GM12878 (cell line): ENCODE measurements around the gene OIT3. TPM values are rescaled to one million over a fixed set of nuclear protein-coding genes. Genes with fewer than 3 reads are reported as not detected.

Source experiments
- ATAC-seq: fragments of 200-7000 bp; cut with Tn5 transposase; 3 replicates; pipeline ENCODE4 v1.9.1; 2020; ENCODE audit warnings: mild to moderate bottlenecking, moderate library complexity
- BruUV-seq: library from RNA; stranded (reverse); fragments of 400-500 nt; replicated peaks from 2 replicates; lab custom pipeline; 2021; lab: Mats Ljungman, UMichigan
- CTCF ChIA-PET: fragments of 300-600 bp; sonication (Branson Sonifier 250); formaldehyde crosslinking; extraction: SDS; loops from one replicate; lab custom pipeline; 2021; ENCODE audit warnings: inconsistent platforms; lab: Yijun Ruan, JAX
- POLR2A ChIA-PET: fragments of 350-600 bp; formaldehyde crosslinking; extraction: SDS; loops from one replicate; lab custom pipeline; 2021; ENCODE audit warnings: inconsistent platforms; lab: Charles Lee
- RAD21 ChIA-PET: fragments of 300-600 bp; sonication (Branson Sonifier 250); formaldehyde crosslinking; loops from one replicate; lab custom pipeline; 2023; ENCODE audit warnings: antibody characterized with exemption; ENCODE audit not compliant: unreplicated experiment; lab: Charles Lee
- SMC1A ChIA-PET: fragments of 300-600 bp; sonication (Branson Sonifier 250); formaldehyde crosslinking; loops from one replicate; lab custom pipeline; 2023; ENCODE audit not compliant: unreplicated experiment, uncharacterized antibody; lab: Charles Lee
- DNase-seq: peaks from one replicate; pipeline ENCODE4 v3.0.0-alpha.2; 2011; ENCODE audit warnings: low read depth, low spot score
- FAIRE-seq: peaks from 3 replicates; lab custom pipeline; 2011; peaks lifted over from hg19 to GRCh38; lab: Jason Lieb, UNC
- H2AFZ ChIP-seq: 2 replicates; pipeline ENCODE4 v1.6.0; 2011; ENCODE audit warnings: low read depth, low read length, control low read depth; ENCODE audit not compliant: control insufficient read depth
- H3K27ac ChIP-seq: 2 replicates; pipeline ENCODE4 v1.5.1; 2011; ENCODE audit warnings: control low read depth; ENCODE audit not compliant: control insufficient read depth, insufficient read depth
- H3K27me3 ChIP-seq, 2 experiments: replicated peaks in 1 of 2; 2 replicates each; pipeline versions ENCODE4 v1.6.0 to v1.6.1; 2011; ENCODE audit warnings: low read length in 1 of 2; ENCODE audit not compliant: control insufficient read depth in 2 of 2, insufficient read depth in 2 of 2
- H3K36me3 ChIP-seq, 2 experiments: 2 replicates each; pipeline ENCODE4 v1.5.1; 2011; ENCODE audit warnings: low read length in 1 of 2; ENCODE audit not compliant: control insufficient read depth in 2 of 2, insufficient read depth in 2 of 2
- H3K4me1 ChIP-seq: 2 replicates; pipeline ENCODE4 v1.6.1; 2011; ENCODE audit warnings: mild to moderate bottlenecking, low read length, moderate library complexity, mixed read lengths; ENCODE audit not compliant: control insufficient read depth, insufficient read depth
- H3K4me2 ChIP-seq: 2 replicates; pipeline ENCODE4 v1.6.0; 2011; ENCODE audit warnings: control low read depth; ENCODE audit not compliant: control insufficient read depth, insufficient read depth
- H3K4me3 ChIP-seq: fragments of 200-600 bp; sonication (generic); 2 replicates; pipeline ENCODE4 v1.5.1; 2016
- H3K79me2 ChIP-seq: 2 replicates; pipeline ENCODE4 v1.6.0; 2011; ENCODE audit warnings: low read length; ENCODE audit not compliant: control insufficient read depth, insufficient read depth
- H3K9ac ChIP-seq: 2 replicates; pipeline ENCODE4 v1.8.0; 2011; ENCODE audit warnings: low read length, control low read depth, mixed read lengths; ENCODE audit not compliant: control insufficient read depth, insufficient read depth
- H3K9me3 ChIP-seq: replicated peaks from 3 replicates; pipeline ENCODE4 v1.5.1; 2011; ENCODE audit warnings: mild to moderate bottlenecking, low read length; ENCODE audit not compliant: control insufficient read depth, insufficient read depth
- H4K20me1 ChIP-seq: 2 replicates; pipeline ENCODE4 v1.6.0; 2011; ENCODE audit not compliant: control insufficient read depth, insufficient read depth
- BRCA1 ChIP-seq: IDR thresholded peaks from 2 replicates; pipeline ENCODE4 v1.6.1; 2011; ENCODE audit warnings: low read depth, low read length, improper control_type of control experiment
- CBX3 ChIP-seq: fragments of 200-600 bp; sonication (generic); IDR thresholded peaks from 2 replicates; pipeline ENCODE4 v1.6.1; 2016; ENCODE audit warnings: low read depth, borderline replicate concordance
- CREB1 ChIP-seq: IDR thresholded peaks from 2 replicates; pipeline ENCODE4 v1.6.1; 2012; ENCODE audit warnings: low read depth, mild to moderate bottlenecking, inconsistent platforms
- HCFC1 ChIP-seq: fragments of 150-350 bp; IDR thresholded peaks from 2 replicates; pipeline ENCODE4 v1.6.1; 2014; ENCODE audit warnings: low read length
- HSF1 ChIP-seq: fragments of 150-350 bp; IDR thresholded peaks from 2 replicates; pipeline ENCODE4 v1.6.1; 2014; ENCODE audit warnings: mild to moderate bottlenecking, low read depth, low read length
- USF1 ChIP-seq: IDR thresholded peaks from 2 replicates; pipeline ENCODE4 v1.6.1; 2011; ENCODE audit warnings: borderline replicate concordance, low read depth, mild to moderate bottlenecking, moderate library complexity, mixed read lengths, low read length; ENCODE audit not compliant: insufficient read depth; ENCODE audit errors: extremely low read length
- ZNF592 ChIP-seq: fragments of 450-650 bp; IDR thresholded peaks from 2 replicates; pipeline ENCODE4 v1.6.1; 2017; ENCODE audit warnings: mild to moderate bottlenecking, moderate library complexity
- in situ Hi-C: fragments of 300-500 bp; cut with MboI; formaldehyde crosslinking; loops from 9 replicates; pipeline ENCODE4 v1.14.3; 2018; ENCODE audit warnings: mixed read lengths
- intact Hi-C: fragments of 100-400 bp; cut with micrococcal nuclease; formaldehyde crosslinking; loops from one replicate; pipeline ENCODE4 v1.14.2; 2022; ENCODE audit not compliant: unreplicated experiment
- polyA plus RNA-seq, 11 experiments: library from polyadenylated mRNA; depleted of rRNA in 4 of 11; unstranded in 6 of 11; stranded (reverse) in 5 of 11; fragments of >200 nt; fragmentation: Nextera tagmentation in 4 of 11; fragmentation: Illumina TruSeq in 1 of 11; extraction: Ambion mirVana in 4 of 11; extraction: Trizol in 1 of 11; gene quantifications; 1 replicate in 1 of 11; 2 replicates in 10 of 11; pipeline versions ENCODE4 v1.2.1 to v1.2.3, GENCODE V29; 2011 to 2016; ENCODE audit warnings: inconsistent platforms in 2 of 11, missing spikeins in 2 of 11, low read depth in 1 of 11
- total RNA-seq, 4 experiments: library from RNA; depleted of rRNA in 3 of 4; stranded (reverse); fragments of >200 nt in 3 of 4; fragmentation: Illumina TruSeq in 1 of 4; extraction: Trizol in 1 of 4; gene quantifications; 2 replicates each; pipeline versions ENCODE4 v1.2.1 to v1.2.3, GENCODE V29; 2013 to 2021

OIT3 gene
- total and polyA plus RNA-seq, 10 of the 15 experiments (the other 5 are each of a cell fraction or from before 2014, with no cell fraction given): not detected

GRCh38 chr10:72956001-72956400, 62.5 kb downstream of the OIT3 start:
- no peak overlapping the region for H3K27ac ChIP-seq
- FAIRE-seq: no peak
- no TSS peak for BruUV-seq
- no peaks in the 10 kb centered on the region for H3K27me3 ChIP-seq
- H3K9me3 ChIP-seq: no peaks in the 10 kb centered on the region
- H3K4me2 ChIP-seq: no peak overlapping the region
- in situ Hi-C loops: no loop called here
- no peak for ATAC-seq
- TF ChIP-seq CBX3 (no peak), HCFC1 (no peak), ZNF592 (no peak), HSF1 (no peak), CREB1 (no peak), USF1 (no peak), BRCA1 (no peak)
- TF ChIP-seq, all 136 proteins: peak for 0
- no peaks in the 10 kb centered on the region for H3K79me2 ChIP-seq
- RAD21 ChIA-PET: no interaction called here
- CTCF ChIA-PET: no interaction called here
- H3K4me3 ChIP-seq: no peak overlapping the region
- H2AFZ ChIP-seq: no peak overlapping the region
- DNase-seq: no peak
- H4K20me1 ChIP-seq: no peaks in the 10 kb centered on the region
- POLR2A ChIA-PET: no interaction called here
- no peaks in the 10 kb centered on the region for H3K4me1 ChIP-seq
- no peaks in the 10 kb centered on the region for H3K36me3 ChIP-seq
- intact Hi-C loops: no loop called here
- SMC1A ChIA-PET: interaction anchor here (0.5 to 0.9 kb wide), 3 partner anchors 10 to 127 kb away, joined by 3 to 6 read pairs (median 3); no protein-coding TSS in a partner anchor
- no peak overlapping the region for H3K9ac ChIP-seq
